Measurements from ENCODE around the gene BRSK1.

BRSK1 gene

DNA sequence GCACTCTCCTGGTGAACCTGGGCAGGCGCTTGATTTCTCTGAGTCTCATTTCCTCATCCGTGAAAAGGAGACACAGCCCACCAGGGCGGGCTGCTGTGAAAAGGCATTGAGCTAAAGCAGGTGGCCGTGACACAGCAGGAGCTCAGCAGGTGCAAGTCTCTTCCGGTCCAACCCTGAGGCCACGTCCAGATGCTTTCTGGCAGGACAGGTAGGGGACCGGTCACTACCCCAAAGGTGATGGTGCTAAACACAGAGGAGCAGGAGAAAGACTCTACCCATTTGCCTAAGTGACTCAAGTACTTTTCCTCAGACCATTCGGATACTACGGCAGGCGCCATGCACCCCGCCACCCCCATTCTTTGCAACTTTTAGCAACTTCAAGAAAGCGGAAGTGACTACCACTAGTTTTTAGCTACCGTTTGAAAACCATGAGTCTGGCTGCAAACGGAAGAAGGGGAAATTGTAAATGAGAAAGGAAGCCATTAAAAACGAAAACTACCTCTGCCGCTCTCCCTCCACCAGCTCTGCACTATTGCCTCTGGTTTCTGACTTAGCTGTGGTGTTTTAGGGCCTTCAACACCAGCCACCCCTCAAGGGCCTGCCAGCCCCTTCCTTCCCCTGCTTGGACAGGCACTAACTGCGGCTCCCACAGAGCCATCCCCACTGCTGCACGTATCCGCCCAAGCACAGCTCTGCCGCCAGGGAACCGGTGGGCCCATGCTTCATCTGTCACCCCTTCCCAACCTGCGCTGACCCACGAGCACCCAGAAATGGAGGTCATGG is 29.8 kb upstream of the BRSK1 start:
- DNase-seq, result no peak

DNA sequence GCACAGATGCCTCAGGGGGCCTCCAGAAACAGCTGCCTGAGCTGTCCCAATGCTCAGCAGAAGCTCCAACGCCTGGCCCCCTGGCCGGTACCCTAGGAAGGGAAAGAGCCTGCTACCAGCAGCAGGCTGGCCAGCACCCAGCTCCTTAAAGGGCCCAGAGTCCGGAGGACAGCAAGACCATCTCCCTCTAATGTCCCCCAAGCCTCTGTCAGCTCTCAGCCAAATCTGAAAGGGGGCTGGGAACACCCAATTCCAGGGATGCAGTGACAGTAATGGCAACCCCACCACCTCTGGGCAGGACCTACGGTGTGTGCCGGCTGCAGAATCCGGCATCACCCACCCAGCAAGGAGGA is 29.2 kb upstream of the BRSK1 start:
- no peak for DNase-seq

- DNase-seq, result no peak
Measured at GRCh38 chr19:55255618-55256423, 28.0 kb upstream of the BRSK1 start.

DNA sequence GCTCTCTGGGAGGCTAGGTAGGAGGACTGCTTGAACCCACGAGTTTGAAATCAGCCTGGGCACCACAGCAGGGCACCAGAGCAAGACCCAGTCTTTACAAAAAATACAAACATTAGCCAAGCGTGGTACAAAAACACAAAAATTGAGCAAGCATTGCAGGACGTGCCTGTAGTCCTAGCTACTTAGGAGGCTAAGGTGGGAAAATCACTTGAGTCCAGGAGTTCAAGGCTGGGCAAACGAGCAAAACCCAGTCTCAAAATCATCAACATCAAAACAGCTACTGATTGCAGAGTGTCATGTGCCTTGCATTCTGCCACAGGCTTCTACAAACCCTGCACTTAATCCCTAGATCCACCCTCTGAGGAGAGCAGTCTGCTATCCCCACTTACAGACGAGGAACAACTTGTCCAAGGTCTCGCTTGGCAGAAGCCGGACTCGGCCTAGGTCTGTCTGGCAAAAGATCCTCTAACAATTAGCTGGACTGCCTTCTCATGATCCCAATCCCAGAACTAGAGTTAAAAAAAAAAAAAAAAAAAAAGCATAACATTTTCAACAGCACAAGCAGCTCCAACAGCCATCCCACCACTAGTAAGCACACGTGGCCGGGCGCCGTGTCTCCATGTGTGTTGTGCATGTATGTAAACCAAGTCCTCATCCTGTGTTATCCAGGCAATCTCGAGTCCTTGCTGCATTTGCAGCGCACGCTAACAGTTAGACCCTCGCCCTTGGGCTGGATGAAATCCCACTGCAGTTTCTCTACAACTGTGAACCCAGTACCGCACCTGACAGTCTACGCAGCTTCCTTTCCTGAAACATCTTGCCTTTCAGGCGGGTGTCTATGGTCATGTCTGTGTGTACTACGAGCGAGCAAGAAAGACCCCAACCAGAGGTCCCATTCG is 27.0 kb upstream of the BRSK1 start:
- no peak for DNase-seq

DNA sequence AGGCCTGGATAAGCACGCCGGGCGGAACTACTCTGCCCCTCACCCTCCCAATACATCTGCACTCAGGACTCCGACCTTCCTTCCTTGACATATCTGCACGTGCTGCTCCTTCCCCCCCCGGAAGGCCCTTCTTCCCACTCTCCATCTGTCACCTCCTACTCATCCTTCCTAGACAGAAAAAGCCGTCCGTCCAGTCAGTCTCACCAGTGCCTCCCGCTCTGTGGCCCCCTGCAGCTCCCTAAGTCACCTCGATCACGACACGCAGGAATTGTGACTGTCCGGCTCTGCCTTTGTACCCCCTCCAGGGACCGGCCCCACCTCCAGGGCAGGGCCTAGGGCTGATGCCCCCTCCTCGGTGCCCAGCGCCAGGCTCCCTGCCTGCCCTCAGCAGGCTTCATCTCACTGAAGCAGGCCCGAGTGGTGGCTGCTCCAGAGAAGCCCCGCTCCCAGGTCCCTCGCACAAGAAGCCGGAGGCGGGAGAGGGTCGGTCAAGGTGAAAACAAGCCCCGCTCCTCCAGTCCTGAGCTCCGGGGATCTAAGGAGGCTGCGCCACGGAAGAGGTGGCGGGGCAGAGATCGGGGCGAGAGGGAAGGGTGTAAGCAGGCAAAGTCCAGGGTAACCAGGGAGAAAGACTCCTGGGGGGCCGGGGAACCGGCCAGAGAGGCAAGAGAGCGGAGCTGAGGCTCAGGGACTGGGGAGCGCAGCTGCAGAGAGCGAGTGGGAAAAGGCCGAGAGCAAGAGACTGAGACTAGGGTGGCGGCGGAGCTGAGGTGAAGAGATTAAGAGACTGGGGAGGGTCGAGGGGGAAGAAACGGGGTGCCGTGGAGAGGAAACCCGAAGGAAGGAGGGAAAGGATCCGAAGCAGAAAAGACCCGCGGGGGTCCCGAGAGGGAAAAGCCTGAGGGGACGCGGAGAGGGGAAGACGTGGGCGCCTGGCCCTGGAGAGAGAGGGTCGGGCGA is 26.1 kb upstream of the BRSK1 start:
- DNase-seq, result no peak

GRCh38 chr19:55258476-55258827 is 25.3 kb upstream of the BRSK1 start:
- DNase-seq, result no peak

GRCh38 chr19:55258828-55259539 is 24.8 kb upstream of the BRSK1 start, which contains the start of gene PPP6R1:
TSS of gene PPP6R1 (minus strand) at chr19:55259017. CDS start at chr19:55247103, 11,914 bp downstream.
- DNase-seq, result peak; percentile 100

GRCh38 chr19:55259540-55260210 is 24.1 kb upstream of the BRSK1 start:
- no peak for DNase-seq

- DNase-seq, result no peak
Measured at GRCh38 chr19:55261671-55262126, 22.1 kb upstream of the BRSK1 start.

DNA sequence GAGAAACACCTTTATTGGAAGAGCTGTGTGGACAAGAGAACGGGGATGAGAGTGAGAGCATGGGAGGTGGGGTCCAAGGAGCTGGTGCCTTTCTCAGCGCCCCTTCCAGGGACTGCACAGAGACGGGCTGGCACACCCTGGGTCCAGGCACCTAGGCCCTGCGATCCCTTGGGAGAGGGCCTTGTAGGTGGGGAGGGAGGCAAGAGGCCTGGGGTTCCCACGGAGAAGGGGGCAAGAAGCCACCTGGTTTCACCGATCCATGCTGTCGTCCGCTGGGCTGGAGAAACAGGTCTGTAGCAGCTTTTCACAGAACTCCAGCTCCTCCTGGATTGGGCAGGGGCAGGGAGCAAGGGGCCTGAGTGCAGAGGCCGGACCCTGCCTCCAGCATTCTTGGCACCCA is 21.4 kb upstream of the BRSK1 start:
- no peak for DNase-seq

DNA sequence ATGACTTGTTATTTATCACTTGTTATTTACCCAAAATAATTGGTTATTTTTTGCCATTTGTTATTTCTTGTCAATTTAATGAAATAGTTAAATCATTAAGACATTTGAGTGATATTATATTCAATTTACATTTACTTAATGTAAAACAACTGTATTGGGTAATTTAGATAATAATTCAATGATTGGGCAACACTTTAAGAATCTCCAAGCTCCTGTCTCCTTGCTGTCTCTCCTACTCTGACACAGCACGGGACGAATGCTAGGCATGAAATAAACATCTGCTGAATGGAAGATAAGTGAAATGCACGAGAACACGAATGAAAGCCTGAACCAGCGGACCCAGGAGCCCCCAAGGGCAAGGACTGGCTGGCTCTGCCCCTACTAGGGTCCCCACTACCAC is 19.3 kb upstream of the BRSK1 start:
- DNase-seq, result no peak

DNA sequence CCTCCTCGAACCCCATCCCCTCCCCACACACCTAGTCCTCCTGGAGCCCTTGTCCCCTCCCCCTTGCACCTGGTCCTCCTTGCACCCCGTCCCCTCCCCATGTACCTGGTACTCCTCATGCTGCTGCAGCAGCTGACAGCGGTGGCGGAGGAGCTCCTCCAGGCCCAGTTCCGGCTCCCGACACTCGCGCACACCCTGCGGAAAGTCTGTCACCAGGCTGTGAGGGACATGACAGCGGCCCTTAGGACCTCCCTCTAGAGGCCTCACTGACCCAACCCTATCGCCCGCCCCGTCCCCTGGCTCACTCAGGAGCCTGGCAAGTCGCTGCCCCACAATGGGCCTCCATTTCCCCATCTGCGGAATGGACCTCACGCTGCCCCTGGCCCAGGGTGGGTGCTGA is 18.6 kb upstream of the BRSK1 start:
- no peak for DNase-seq

DNA sequence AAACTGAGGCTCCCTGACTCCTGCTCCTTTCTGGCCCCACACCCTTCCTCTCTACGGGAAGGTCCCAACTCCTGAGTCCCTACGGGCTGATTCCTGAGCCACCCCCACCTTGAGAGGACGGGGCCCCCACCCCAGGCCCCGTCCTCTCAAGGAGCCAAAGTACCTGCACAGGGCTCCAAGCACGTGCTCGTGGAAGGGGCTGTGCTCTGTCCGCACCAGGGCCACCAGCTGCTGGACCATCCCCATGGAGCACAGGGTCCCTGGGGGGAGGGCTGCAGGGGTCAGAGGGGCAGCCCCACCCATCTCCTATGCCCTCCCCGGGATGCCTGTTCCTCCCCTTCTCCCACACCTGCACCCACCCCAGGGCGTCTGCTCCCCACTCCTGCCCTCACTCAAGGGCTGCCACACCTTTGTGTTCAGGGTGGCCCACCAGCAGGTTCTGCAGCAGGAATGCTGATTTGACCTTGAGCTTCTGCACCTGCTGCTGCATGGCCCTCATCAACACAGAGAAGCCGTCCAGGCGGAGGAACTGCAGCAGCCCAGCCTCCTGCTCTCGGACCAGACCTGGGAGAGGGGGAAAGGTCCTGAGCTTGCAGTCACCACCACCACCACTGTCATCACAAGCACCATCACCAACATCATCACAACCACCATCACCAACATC is 17.9 kb upstream of the BRSK1 start:
- DNase-seq, result no peak

GRCh38 chr19:55266404-55266803 is 17.4 kb upstream of the BRSK1 start:
- DNase-seq, result no peak

- no peak for DNase-seq
Measured at GRCh38 chr19:55266840-55267239, 17.0 kb upstream of the BRSK1 start.

DNA sequence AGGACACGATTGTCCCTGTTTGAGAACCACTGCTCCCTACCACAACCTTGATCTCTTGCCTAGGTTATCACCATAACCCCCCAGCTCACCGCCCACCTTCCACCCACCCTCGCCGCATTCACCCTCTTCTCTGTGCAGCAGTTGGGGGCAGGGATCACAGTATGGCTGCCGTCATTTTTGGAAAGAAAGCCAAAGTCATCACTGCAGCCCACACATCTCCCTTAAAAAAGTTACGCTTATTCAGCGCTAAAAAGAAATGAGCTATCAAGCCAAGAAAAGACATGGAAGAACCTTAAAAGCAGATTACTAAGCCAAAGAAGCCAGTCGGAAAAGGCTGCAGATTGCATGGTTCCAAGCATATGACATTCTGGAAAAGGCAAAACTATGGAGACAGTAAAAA is 14.5 kb upstream of the BRSK1 start:
- DNase-seq, result no peak

- no peak for DNase-seq
Measured at GRCh38 chr19:55270172-55270942, 13.4 kb upstream of the BRSK1 start.

DNA sequence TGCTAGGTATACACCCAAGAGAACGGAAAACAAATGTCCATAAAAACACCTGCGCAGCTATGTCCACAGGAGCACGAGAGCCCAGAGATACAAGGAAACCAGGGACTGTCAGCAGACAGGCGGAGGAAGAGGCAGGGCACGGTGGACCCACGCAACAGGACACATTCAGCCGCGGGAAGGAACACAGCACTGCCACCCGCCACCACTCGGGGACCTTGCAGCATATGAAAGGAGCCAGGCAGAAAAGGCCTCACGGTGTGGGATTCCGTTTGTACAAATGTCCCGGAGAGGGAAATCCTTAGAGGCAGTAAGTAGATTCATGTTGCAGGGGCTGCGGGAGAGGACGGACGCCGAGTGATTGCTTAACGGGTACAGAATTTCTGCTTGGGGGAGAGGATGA is 11.7 kb upstream of the BRSK1 start:
- no peak for DNase-seq

GRCh38 chr19:55273978-55274707 is 9.7 kb upstream of the BRSK1 start:
- DNase-seq, result no peak
